GM21619 (cell line): ENCODE data around the gene CUBN.

Experiments
- ATAC-seq: cut with Tn5 transposase; IDR thresholded peaks from one replicate; pipeline ENCODE4 v1.9.1; 2021; ENCODE audit not compliant: unreplicated experiment

CUBN gene

GRCh38 chr10:16995867-16996529 is 133.6 kb downstream of the CUBN start:
- no peak for ATAC-seq

GRCh38 chr10:16993186-16993585 is 136.4 kb downstream of the CUBN start:
- no peak for ATAC-seq

GRCh38 chr10:16992611-16993119 is 136.9 kb downstream of the CUBN start:
- no peak for ATAC-seq

GRCh38 chr10:16991011-16991410 is 138.6 kb downstream of the CUBN start:
- no peak for ATAC-seq

GRCh38 chr10:16989826-16990293 is 139.8 kb downstream of the CUBN start:
- no peak for ATAC-seq

GRCh38 chr10:16988900-16989299 is 140.7 kb downstream of the CUBN start:
- ATAC-seq, result no peak

- ATAC-seq, result no peak
Observed at GRCh38 chr10:16987976-16988610, 141.5 kb downstream of the CUBN start.

GRCh38 chr10:16987206-16987621 is 142.4 kb downstream of the CUBN start:
- no peak for ATAC-seq

- no peak for ATAC-seq
Observed at GRCh38 chr10:16986406-16987205, 143.0 kb downstream of the CUBN start.

- ATAC-seq, result no peak
Observed at GRCh38 chr10:16986082-16986405, 143.6 kb downstream of the CUBN start.

GRCh38 chr10:16984242-16984641 is 145.4 kb downstream of the CUBN start:
- ATAC-seq, result no peak

- ATAC-seq, result no peak
Observed at GRCh38 chr10:16976803-16977202, 152.8 kb downstream of the CUBN start.

- ATAC-seq, result no peak
Observed at GRCh38 chr10:16975188-16975587, 154.4 kb downstream of the CUBN start.

- no peak for ATAC-seq
Observed at GRCh38 chr10:16968416-16969041, 161.1 kb downstream of the CUBN start.

GRCh38 chr10:16967866-16968415 is 161.7 kb downstream of the CUBN start:
- ATAC-seq, result no peak

GRCh38 chr10:16966991-16967865 is 162.4 kb downstream of the CUBN start:
- no peak for ATAC-seq

- ATAC-seq, result no peak
Observed at GRCh38 chr10:16965740-16966447, 163.7 kb downstream of the CUBN start.

GRCh38 chr10:16965344-16965616 is 164.3 kb downstream of the CUBN start:
- ATAC-seq, result no peak

- ATAC-seq, result no peak
Observed at GRCh38 chr10:16964576-16965343, 164.9 kb downstream of the CUBN start.
